GM12891 (cell line): ENCODE data around the gene CYP2F1.

Experiments used
- POLR2A ChIP-seq: IDR thresholded peaks from 2 replicates; pipeline ENCODE4 v1.6.1; 2011; ENCODE audit warnings: low read depth, low read length, control low read depth
- SPI1 ChIP-seq: IDR thresholded peaks from 2 replicates; pipeline ENCODE4 v1.6.1; 2011; ENCODE audit warnings: low read depth, low read length, control low read depth
- TAF1 ChIP-seq: IDR thresholded peaks from 2 replicates; pipeline ENCODE4 v1.6.1; 2011; ENCODE audit warnings: low read depth, low read length, control low read depth

DNA sequence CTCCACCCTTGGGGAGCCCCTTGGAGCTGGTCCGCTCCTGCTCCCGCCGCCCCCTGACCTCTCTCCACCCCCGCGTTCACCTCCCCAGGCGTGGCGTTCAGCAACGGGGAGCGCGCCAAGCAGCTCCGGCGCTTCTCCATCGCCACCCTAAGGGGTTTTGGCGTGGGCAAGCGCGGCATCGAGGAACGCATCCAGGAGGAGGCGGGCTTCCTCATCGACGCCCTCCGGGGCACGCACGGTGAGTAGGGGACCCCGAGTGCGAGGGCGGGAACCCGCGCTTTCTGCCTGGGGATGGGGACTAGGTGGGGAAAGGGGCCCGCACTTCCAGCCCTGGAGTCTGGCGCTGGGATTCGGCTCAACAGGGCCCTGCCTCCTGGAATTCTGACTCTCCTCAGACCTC, 24.3 kb upstream of the CYP2F1 start:
- TF ChIP-seq SPI1: no peak
- no peak for TF ChIP-seq POLR2A
- no peak for TF ChIP-seq TAF1
